Fibroblast of skin of right biceps (primary cell): ENCODE results near the gene LSG1.
A peak's percentile ranks its signal among the peaks of the same experiment; 100 is the strongest.

ENCODE experiments used
- DNase-seq: peaks from one replicate; pipeline ENCODE4 v3.0.0-alpha.2; 2013

Gene LSG1

DNA sequence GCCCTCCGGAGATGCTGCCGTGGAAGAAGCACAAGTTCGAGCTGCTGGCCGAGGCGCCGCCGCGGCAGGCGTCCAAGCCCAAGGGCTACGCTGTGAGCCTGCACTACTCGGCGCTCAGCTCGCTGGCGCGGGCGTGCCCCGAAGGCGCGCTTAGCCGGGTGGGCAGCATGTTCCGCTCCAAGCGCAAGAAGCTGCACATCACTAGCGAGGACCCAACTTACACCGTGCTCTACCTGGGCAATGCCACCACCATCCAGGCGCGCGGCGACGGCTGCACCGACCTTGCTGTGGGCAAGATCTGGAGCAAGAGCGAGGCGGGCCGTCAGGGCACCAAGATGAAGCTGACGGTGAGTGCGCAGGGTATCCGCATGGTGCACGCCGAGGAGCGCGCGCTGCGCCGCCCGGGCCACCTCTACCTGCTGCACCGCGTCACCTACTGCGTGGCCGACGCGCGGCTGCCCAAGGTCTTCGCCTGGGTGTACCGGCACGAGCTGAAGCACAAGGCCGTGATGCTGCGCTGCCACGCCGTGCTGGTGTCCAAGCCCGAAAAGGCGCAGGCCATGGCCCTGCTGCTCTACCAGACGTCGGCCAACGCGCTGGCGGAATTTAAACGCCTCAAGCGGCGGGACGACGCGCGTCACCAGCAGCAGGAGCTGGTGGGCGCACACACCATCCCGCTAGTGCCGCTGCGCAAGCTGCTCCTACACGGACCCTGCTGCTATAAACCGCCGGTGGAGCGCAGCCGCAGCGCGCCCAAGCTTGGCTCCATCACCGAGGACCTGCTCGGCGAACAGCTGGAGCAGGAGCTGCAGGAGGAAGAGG lies 15.0 kb upstream of the LSG1 start:
- peak; percentile 53 for DNase-seq

DNA sequence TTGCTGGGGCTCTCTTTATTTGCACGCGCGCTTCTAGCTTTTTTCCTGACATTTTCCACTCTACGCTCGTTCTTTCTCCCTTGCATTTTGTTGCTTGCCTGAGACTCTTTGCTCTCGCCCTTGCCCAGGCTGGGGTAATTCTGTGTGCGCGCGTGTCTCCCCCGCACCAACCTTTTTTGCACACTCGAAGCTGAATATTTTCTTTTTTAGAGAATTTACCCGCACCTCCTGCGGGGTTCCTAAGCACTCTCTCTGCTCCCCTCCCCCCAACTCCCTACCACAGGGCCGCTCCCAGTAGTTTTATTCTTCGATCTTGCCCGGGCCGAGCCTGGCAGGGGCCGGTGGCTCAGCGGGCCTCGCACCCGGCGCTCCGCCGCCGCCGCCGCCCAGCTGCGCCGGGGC lies 14.4 kb upstream of the LSG1 start:
- no peak for DNase-seq

DNA sequence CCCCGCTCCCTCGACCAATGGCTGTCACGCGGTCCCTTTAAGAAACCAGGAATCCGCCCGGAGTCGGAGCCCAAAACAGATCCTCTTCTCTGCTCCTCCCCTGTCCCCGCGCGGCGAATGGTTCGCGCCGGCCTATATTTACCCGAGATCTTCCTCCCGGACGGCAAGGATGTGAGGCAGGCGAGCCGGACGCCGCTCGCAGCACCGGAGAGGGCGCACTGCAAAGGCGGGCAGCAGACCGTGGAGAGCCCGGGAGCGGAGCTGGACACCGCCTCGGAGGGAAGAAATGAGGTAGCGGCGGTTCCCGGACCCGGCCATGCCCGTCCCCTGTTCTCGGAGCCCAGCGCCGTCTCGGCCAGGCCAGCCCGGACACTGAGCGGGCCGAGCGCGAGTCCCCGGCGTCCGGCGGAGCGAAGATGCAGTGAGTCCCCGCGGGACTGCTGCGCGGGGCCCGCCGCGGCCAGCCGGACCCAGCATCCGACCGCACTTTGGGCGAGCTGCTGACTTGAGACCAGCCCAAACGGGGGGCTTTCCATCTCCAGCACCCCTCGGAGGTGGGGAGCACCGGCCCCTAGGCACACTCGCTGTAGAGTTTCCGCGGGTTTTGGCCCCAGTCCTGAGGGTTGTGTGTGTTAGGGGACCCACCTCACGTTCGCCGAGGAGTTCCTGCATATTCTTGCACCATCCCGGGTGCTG lies 13.9 kb upstream of the LSG1 start, which contains the start of gene FAM43A:
Gene FAM43A, plus strand, starts transcription at position 166 of the 696 bp plus-strand sequence. CDS start 944 bp downstream, outside the sequence.
- DNase-seq = peak; percentile 96

DNA sequence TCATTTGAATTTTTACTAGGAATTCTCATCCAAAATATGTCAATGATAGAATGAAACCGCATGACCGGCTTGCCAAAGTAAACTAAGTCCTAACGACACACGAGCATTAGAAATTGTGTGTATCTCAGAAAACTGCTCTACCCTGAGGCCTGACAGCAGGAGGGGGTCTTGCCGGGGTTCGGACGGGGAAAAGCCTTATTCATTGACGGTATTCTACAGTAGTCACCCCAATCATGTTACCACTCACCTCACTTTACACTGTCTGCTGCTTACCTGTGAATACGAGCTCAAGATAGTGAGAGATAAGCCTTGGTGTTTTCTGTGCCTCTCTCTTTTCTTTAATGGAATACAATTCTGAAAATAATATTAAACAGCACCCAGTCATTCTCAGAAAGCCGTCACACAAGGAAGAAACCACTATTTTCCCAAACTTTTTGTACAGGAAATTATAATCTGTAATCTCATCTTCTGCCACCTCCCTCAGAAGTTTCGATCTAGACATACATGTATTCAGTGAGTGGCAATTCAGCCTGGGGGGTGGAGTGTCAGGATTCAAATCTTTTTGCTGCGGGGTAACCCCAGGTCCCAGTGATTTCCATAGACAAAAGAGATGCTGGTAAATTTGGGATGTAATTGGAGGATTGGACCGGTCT lies 13.2 kb upstream of the LSG1 start:
- no peak for DNase-seq

DNA sequence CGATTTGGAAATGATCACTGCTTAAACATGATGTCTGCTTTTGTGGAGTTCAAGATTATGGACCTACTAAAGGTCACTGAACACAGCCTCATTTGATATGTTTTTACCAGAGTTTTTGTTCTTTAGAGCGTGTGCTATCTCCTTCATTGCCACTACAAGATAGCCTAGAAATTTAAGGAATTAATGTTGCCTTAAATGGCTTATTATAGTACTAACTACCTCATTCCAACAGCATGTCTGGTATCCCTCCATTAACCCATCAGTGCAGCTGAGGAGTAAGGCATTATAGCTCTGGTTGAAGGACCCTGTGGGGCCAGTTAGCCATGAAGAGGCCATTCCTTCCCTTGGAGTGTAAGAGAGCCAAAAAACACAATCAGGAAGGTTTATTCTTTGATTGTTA lies 11.4 kb upstream of the LSG1 start:
- peak; percentile 28 for DNase-seq

DNA sequence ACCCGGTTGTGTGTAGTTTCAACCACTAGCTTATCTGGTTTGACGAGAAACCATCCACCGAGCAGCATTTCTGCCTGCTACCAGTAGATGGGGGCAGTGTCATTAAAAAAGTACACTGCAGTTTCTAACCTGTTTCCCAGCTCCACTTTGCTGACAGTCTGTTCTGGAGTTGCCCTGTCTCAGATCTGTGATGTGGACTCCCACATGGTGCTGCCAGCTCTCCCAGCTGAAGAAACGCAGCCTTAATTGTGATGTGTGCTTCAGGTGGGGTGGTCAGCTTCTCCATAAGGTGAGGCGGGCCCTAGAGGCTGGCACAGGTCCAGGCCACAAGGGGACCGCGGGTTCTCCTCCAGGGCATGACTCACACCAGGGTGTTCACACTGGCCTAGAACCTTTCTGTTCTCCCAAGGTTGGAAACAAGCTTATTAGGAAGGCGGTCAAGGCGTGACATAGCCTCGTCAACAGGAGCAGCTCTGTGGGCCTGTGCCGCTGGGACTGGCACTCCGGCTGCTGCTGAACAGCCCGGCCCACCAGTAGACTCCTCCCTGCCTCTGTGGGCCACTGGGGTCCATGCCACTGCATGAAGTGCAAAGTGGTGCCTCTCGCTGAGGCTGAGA lies 10.8 kb upstream of the LSG1 start:
- peak; percentile 82 for DNase-seq

DNA sequence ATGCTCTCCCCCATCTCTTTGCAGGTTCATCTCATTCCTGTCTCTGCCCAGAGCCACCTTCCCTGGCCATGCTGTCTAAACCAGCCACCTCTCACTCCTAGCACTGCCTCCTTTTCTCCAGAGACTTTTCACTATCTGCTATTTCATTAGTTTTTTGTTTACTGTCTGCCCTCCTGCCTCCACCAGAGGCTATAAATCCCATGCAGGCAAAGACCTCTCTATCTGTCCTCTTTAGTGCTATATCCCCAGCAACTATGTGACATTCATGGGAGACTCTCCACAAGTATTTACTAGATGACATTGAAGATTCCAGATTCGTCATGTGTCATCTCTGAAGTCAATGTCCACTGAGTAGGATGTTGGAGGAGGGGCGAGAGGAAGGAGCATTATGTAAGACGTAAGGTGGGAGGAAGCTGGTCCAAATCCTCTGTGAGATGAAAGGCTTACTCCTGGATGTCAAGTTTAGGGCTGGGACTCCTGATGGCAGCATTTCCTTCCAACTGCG lies 10.2 kb upstream of the LSG1 start:
- no peak for DNase-seq

DNA sequence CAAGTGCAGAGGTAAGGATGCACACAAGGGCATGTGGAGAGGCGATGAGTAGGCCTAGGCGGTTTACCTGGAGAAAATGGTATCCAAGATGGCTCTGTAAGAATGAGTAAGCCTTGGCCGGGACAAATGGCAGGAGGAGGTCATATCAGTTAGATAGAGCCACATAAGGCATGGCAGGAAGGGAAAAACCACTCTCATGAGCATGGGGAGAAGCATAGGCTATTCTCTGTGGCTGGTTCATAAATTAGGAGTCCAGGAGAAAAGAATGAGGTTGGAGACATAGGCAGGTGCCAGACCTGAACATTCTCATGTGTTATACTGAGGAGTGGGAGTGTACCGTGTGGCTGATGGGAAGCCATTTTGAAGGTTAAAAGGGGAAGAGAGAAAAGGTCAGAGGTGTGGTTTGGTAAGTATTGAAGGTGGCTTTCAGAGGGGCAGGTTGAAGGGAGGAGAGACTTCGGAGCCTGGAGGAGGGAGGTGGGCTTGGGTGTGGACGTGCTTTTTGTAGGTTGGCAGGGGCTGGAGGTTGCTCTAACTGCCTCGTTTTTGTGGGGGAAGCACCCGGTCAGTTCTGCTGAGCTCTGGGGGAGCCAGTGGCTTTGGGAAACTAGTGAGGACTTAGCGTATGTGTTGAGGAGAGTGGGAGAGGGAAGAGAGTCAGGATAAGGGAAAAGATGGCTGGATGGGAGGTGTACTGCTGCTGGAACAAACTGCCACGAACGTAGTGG lies 9.1 kb upstream of the LSG1 start:
- DNase-seq = no peak

DNA sequence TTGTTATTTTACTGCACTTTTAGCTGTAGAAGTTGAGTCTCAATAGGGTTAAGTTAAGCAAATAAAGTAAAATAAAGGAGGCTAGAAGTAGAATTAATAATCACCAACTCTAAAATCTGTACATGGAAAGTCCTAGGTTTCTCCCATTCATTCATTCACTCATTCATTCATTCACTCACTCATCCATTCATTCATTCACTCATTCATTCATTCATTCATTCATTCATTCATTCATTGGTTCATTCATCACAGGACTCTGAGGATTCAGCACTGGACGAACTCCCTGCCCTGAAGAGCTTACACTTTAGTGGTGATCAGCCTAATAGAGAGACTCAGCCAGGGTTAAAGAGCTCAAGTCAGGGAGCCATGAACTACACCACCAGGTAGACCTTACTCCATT lies 4.5 kb upstream of the LSG1 start:
- DNase-seq = no peak

DNA sequence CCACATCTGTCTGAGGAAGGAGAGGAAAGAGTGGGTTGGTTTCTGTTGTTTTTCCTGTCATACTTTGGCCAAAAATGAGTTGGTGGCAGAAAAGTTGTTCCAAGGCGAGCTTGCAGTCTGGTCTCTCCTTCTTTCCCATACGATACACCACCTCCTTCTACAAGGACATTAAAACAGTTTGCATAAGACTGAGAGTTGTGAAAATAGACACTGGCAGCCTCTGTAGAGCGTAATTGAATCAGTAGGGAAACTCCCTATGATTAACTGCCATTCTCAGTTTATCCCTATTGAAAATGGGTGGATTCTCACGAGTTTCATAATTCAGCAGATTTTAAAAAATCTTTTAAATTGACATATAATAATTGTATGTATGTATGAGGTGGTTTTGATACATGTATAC lies 3.7 kb upstream of the LSG1 start:
- DNase-seq = no peak

DNA sequence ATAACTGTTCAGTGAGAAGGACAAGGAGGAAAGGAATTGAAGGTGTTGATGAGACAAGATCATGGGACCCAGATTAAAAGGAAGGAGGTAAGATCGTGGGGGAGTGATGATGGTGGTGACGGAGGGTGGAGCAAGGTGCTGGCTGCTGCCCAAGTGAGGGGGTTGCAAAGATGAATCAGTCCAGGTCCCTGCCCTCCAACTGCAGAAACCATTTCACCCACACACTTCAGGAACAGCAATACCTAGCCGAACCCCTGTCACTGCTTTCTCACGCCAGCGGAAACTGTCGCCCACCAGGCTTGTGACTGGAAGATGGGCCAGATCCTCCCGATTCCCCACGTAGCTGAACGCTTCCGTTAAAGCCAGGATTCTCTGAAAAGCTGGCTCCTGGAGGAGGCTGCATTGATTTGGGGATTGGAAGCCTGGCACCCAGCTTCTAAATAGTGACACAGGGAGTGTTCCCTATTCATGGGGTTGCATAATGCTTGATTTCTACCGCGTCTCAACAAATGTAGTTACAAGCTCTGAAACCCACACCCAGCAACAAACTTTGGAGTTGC lies 3.2 kb upstream of the LSG1 start:
- DNase-seq = no peak

DNA sequence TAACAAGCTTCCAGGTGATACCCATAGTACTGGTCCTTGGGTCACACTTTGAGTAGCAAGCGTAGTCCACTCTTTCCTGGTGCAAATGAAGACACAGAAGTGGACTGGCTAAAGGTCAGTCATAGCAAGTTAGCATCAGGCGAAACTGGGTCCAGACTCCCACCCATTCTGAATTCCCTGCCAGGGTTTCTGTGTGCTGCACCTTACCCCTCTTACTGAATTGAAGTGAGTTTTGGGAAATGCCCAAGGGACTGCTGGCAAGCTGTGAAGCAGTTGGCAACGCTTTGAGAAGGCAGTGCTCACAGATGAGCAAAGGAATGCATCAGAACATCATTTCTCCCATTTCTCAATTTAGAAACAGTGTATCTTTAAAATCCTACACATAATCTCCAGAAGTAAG lies 1.8 kb upstream of the LSG1 start:
- no peak for DNase-seq

DNA sequence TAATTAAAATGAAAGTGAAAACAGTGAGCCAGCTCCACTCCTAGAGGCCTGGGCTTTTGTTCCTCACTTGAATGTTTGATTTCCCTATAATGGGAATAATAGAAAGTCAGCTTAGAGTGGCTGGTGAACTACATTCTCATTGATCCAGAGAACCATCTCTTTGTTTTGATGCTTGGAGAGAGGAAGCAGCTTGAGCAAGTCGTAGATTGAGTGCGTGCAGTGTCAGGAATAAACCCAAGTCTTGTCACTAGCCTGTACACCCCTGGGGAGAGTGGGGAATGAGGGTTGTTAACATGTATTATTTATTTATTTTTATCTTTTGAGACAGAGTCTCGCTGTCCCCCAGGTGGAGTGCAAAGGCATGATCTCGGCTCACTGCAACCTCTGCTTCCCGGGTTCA lies 885 bp upstream of the LSG1 start:
- no peak for DNase-seq

DNA sequence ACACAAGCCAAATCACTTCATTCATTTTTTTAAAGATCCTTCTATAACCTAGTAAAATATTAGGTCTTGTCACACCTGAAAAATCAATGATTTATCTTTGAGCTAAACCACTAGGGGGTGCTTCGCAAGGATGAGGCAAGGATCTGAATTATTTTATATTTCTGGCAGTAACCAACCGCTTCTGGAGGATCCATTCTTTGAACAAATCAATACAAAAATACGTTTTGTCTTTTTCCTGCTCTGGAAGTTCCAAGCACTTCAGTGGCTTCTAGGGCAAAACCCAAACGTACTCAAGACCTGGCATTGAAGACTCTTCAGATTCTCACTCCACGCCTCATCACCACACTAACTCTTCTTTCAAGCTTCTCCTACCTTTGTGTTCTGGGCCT lies 486 bp downstream of the LSG1 start:
- peak; percentile 44 for DNase-seq

DNA sequence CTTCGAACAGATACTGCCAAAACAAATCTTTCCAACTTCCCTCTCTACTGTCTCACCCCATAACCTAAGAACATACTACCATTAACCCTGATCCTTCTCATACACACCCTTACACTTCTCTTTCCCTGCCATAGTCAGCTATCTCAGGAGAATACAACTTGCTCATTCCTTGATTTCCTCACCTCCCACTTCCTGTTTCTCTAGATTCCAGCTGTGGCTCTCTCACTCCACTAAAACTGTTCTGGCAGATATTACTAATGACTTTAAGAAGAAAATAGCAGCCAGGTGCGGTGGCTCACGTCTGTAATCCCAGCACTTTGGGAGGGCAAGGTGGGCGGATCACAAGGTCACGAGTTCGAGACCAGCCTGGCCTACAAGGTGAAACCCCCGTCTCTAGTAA lies 4.6 kb downstream of the LSG1 start:
- DNase-seq = no peak

DNA sequence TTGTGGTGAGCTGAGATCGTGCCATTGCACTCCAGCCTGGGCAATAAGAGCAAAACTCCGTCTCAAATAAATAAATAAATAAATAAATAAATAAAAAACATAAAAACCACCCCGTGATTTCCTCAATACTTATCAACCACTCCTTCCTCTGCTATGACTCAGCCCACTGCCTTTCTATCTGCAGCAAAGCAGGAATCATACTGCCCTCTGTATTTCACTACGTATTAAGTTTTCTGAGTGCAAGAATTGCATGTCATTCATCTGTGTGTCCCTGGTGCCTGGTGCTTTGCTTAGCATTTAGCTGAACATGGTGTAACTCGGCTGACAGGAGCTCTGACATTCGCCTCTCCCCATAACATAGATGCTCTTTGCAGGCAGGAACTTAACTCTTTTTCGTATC lies 7.1 kb downstream of the LSG1 start:
- no peak for DNase-seq

DNA sequence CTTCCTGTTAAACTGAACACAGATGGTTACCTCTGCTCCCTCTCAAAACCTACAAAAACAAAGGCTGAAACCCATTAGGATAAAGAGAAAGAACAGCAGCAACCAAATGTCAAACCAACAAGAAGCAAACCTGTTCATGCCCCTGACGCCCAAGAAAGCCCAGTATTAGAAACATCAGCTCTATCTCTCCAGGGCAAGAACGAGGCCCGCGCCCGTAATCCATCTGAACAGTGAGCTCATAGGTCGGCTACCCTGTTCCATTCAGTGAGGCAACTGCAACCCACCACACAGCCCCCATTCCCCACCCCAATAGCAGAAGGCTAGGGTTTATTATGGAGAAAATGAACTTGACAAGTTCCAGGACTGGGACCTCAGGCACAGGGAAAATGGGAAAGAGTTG lies 10.0 kb downstream of the LSG1 start:
- DNase-seq = no peak

DNA sequence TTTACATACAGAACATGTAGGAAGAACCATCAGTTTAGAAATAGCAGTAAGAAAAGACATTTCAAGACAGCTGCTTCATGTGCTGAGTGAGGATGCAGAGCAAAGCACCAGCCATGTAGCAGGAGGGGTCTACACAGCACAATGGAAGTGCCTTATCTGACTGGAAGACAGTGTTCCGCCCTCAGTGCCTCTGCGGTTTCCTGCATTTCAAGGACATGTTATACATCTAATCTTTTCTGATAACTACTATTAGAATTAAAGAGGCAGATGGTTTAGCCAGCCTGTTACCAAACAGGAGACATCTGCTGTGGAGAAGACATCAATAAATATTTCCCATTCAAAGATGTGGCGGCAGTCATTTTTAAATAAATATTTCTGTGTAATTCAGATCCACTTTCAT lies 10.6 kb downstream of the LSG1 start:
- no peak for DNase-seq

DNA sequence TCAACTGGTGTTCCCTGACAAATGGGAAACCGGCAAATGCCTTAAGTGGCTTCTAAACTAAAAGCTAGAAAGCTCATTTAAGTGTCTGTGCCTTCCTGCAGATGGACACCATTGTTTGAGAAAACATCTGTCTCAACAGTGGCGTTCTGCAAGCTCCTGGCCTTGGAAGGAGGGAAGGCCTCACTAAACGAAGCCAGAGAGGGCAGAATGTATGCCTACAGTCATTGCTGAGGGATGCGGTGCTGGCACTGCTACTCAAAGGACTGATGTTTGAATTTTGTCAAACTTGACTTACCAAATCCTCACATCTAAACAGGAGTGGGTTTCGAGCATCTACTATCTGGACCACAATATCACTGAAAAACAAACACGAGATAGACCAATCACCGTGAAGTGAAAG lies 12.2 kb downstream of the LSG1 start:
- DNase-seq = no peak

DNA sequence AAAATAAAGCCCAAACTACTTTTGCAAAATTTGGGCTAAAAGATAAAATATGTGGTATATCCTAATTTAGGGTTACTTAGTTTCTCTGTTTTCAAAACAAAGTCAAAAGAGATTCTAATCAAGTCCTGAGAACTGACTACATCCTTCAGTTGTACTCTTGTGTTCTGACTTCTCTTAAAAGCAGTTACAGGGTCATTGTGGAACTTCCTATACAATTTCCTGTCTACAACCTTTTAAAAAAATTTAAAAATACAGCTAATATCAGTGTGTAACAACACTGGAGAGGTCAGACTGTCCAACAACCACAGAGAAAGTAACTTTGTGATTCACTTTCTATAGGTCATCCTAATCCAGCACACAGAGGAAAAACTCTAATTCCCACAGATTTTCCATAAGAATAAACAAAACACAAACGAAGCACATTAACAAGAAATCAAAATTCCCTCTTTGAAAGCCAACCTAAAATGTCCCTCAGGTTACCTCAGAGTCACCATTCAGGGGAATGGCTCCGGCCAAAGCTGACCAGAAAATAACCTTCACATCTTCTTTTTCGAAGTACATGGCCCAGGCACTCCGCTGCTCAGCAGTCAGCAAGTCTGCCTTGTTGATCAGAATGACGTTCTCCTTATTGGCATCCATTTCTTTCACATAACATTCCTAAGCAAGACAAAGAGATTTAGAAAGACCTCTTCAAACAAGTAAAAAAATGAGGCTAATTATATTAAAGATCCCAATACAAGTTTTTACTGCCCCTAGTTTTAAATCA lies 13.3 kb downstream of the LSG1 start:
- DNase-seq = no peak

DNA sequence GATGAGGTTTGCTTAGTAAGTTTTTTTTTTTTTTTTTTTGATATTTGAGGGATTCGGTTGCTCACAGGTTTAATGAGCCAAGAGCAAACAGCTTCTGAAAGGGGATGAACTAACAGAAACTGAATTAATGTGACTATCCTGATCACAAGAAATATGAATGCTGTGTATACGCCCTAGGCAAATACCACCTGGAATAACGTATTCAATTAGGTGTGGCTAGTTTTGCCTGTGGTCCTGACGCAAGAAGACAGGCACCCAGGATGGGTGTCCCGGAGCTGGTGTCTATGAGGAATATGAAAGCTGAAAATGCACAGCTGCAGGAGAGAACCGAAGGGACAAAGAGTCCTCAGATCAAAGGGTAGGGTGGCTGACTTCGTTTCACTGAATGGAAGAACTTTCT lies 14.6 kb downstream of the LSG1 start:
- DNase-seq = no peak

DNA sequence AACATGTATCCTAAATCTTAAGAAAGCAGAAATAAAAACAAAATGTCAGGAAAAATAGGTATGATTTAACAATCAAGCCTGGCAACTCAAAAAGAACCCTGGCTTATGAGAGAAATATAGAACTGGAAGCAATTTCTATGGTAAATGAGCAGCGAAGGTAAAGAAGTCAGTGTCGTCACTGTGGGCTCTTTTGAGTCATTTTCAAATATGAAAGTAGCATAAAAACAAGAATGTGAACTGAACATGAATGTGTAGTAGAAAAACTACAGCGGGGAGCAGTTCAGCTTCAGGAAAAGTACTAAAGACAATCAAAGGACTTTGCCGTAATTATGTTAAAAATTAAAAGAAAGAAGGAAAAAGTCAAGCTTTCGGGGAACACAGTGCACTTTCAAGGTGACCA lies 17.5 kb downstream of the LSG1 start:
- peak; percentile 32 for DNase-seq
